ENCODE data around the gene TDG. TPM values are rescaled to one million over a fixed set of nuclear protein-coding genes. Genes with fewer than 3 reads are reported as not detected.

The TDG gene
- total RNA-seq, 4 donors from 2014 or later, result 5.1 to 17.5 (median 9.0) TPM

- in situ Hi-C loops (cut with MboI; ENCODE audit: low sequenced_read_pairs in 4 of 4) (no loop called here), intact Hi-C loops (cut with DNase I; ENCODE audit: low total_unique reads) (no loop called here)
- H3K9me3 ChIP-seq, result no peaks in the 10 kb centered on the region
- H3K4me1 ChIP-seq, result peaks cover 11 to 13% of the 10 kb centered on the region in 2 donors
- peak; percentile 10 to 34 for DNase-seq
- no peak overlapping the region for H3K27ac ChIP-seq
- ATAC-seq, result no peak
- H3K4me3 ChIP-seq, result no peak overlapping the region
- H3K36me3 ChIP-seq, result peaks cover 0 to 2% of the 10 kb centered on the region in 2 donors
- H3K27me3 ChIP-seq, result no peaks in the 10 kb centered on the region
- no peak for TF ChIP-seq POLR2A (IDR thresholded peaks at IDR 0.05)
- no peak for TF ChIP-seq CTCF (IDR thresholded peaks at IDR 0.05 in 4 of 5, conservative IDR thresholded peaks at IDR 0.05 in 1 of 5)
Measured at GRCh38 chr12:103994235-103994634, 28.6 kb downstream of the TDG start.

- H3K9me3 ChIP-seq, result no peaks in the 10 kb centered on the region
- no peak overlapping the region for H3K4me3 ChIP-seq
- H3K36me3 ChIP-seq, result no peaks in the 10 kb centered on the region
- DNase-seq (peak in 1 of 2 donors; percentile 28), ATAC-seq (peak; percentile 47 to 52)
- H3K27ac ChIP-seq, result peak overlapping the region in 1 of 4 donors; percentile 16
- H3K27me3 ChIP-seq, result no peaks in the 10 kb centered on the region
- intact Hi-C loops (cut with DNase I; ENCODE audit: low total_unique reads), result no loop called here
- TF ChIP-seq CTCF (IDR thresholded peaks at IDR 0.05 in 4 of 5, conservative IDR thresholded peaks at IDR 0.05 in 1 of 5), result no peak
- no peak for TF ChIP-seq POLR2A (IDR thresholded peaks at IDR 0.05)
- H3K4me1 ChIP-seq, result peaks cover 11 to 13% of the 10 kb centered on the region in 2 donors
- in situ Hi-C loops (cut with MboI; ENCODE audit: low sequenced_read_pairs in 4 of 4), result no loop called here
Measured at GRCh38 chr12:103996595-103996994, 30.9 kb downstream of the TDG start.

GRCh38 chr12:103997286-103997900 lies 31.7 kb downstream of the TDG start:
- TF ChIP-seq POLR2A (IDR thresholded peaks at IDR 0.05), result no peak
- TF ChIP-seq CTCF (IDR thresholded peaks at IDR 0.05 in 4 of 5, conservative IDR thresholded peaks at IDR 0.05 in 1 of 5), result no peak
- no peak overlapping the region for H3K27ac ChIP-seq
- peaks cover 11 to 13% of the 10 kb centered on the region in 2 donors for H3K4me1 ChIP-seq
- intact Hi-C loops (cut with DNase I; ENCODE audit: low total_unique reads), result no loop called here
- no peaks in the 10 kb centered on the region for H3K9me3 ChIP-seq
- H3K27me3 ChIP-seq, result no peaks in the 10 kb centered on the region
- H3K36me3 ChIP-seq, result no peaks in the 10 kb centered on the region
- H3K4me3 ChIP-seq, result no peak overlapping the region
- DNase-seq (no peak), ATAC-seq (no peak)
- in situ Hi-C loops (cut with MboI; ENCODE audit: low sequenced_read_pairs in 4 of 4), result no loop called here

GRCh38 chr12:103998976-103999375 lies 33.3 kb downstream of the TDG start:
- intact Hi-C loops (cut with DNase I; ENCODE audit: low total_unique reads), result no loop called here
- peaks cover 11 to 13% of the 10 kb centered on the region in 2 donors for H3K4me1 ChIP-seq
- no peak for DNase-seq
- H3K36me3 ChIP-seq, result no peaks in the 10 kb centered on the region
- in situ Hi-C loops (cut with MboI; ENCODE audit: low sequenced_read_pairs in 4 of 4), result no loop called here
- no peak for TF ChIP-seq POLR2A (IDR thresholded peaks at IDR 0.05)
- no peak for TF ChIP-seq CTCF (IDR thresholded peaks at IDR 0.05 in 4 of 5, conservative IDR thresholded peaks at IDR 0.05 in 1 of 5)
- H3K4me3 ChIP-seq, result no peak overlapping the region
- no peaks in the 10 kb centered on the region for H3K27me3 ChIP-seq
- H3K27ac ChIP-seq, result no peak overlapping the region
- no peak for ATAC-seq
- H3K9me3 ChIP-seq, result no peaks in the 10 kb centered on the region

All from gastrocnemius medialis (tissue), 4 donors.